NCI-H2196 (cell line): ENCODE data around the gene CNTNAP2.
"Not testable (repeated sequence)": the region's sequence is repeated elsewhere in the genome, so short reads cannot be mapped to it uniquely, and the experiment has no call there.

ENCODE experiments used
- DNase-seq: peaks from one replicate; lab custom pipeline; 2025; ENCODE audit not compliant: unreplicated experiment; lab: John Stamatoyannopoulos, UW

The CNTNAP2 gene

GRCh38 chr7:147678943-147679342 is 1562.3 kb downstream of the CNTNAP2 start:
- DNase-seq, result no peak

- no peak for DNase-seq
Measured at GRCh38 chr7:147681530-147681929, 1564.9 kb downstream of the CNTNAP2 start.

GRCh38 chr7:147700702-147701101 is 1584.1 kb downstream of the CNTNAP2 start:
- no peak for DNase-seq

- no peak for DNase-seq
Measured at GRCh38 chr7:147707926-147708325, 1591.3 kb downstream of the CNTNAP2 start.

- no peak for DNase-seq
Measured at GRCh38 chr7:147708871-147709270, 1592.3 kb downstream of the CNTNAP2 start.

- DNase-seq, result no peak
Measured at GRCh38 chr7:147711447-147711846, 1594.8 kb downstream of the CNTNAP2 start.

GRCh38 chr7:147721962-147722830 is 1605.6 kb downstream of the CNTNAP2 start:
- DNase-seq, result no peak

GRCh38 chr7:147723536-147723935 is 1606.9 kb downstream of the CNTNAP2 start:
- no peak for DNase-seq

- DNase-seq, result no peak
Measured at GRCh38 chr7:147731311-147731710, 1614.7 kb downstream of the CNTNAP2 start.

- not testable (repeated sequence) for DNase-seq
Measured at GRCh38 chr7:147737559-147738214, 1621.1 kb downstream of the CNTNAP2 start.

GRCh38 chr7:147742301-147742700 is 1625.7 kb downstream of the CNTNAP2 start:
- no peak for DNase-seq

GRCh38 chr7:147756300-147756699 is 1639.7 kb downstream of the CNTNAP2 start:
- no peak for DNase-seq

- no peak for DNase-seq
Measured at GRCh38 chr7:147759327-147759943, 1642.8 kb downstream of the CNTNAP2 start.

- no peak for DNase-seq
Measured at GRCh38 chr7:147765301-147765700, 1648.7 kb downstream of the CNTNAP2 start.

GRCh38 chr7:147771344-147771743 is 1654.7 kb downstream of the CNTNAP2 start:
- DNase-seq, result no peak

GRCh38 chr7:147774461-147774860 is 1657.9 kb downstream of the CNTNAP2 start:
- DNase-seq, result no peak

GRCh38 chr7:147775516-147776284 is 1659.1 kb downstream of the CNTNAP2 start:
- no peak for DNase-seq

GRCh38 chr7:147777309-147777708 is 1660.7 kb downstream of the CNTNAP2 start:
- no peak for DNase-seq

- no peak for DNase-seq
Measured at GRCh38 chr7:147779949-147780348, 1663.3 kb downstream of the CNTNAP2 start.

GRCh38 chr7:147796581-147796980 is 1680.0 kb downstream of the CNTNAP2 start:
- no peak for DNase-seq

GRCh38 chr7:147798001-147798400 is 1681.4 kb downstream of the CNTNAP2 start:
- DNase-seq, result no peak
